GM12891 (cell line): ENCODE results near the gene TTC9B.

Experiments
- DNase-seq: peaks from one replicate; pipeline ENCODE4 v3.0.0; 2011; ENCODE audit warnings: low spot score; ENCODE audit not compliant: insufficient read length
- FAIRE-seq: peaks from 2 replicates; lab custom pipeline; 2011; peaks lifted over from hg19 to GRCh38; lab: Jason Lieb, UNC
- PAX5 ChIP-seq: IDR thresholded peaks from 2 replicates; pipeline ENCODE4 v1.6.1; 2011; ENCODE audit warnings: low read length, moderate library complexity, mild to moderate bottlenecking; ENCODE audit not compliant: insufficient read depth, severe bottlenecking
- POLR2A ChIP-seq: IDR thresholded peaks from 2 replicates; pipeline ENCODE4 v1.6.1; 2011; ENCODE audit warnings: low read depth, low read length, control low read depth
- POLR2AphosphoS5 ChIP-seq: IDR thresholded peaks from 2 replicates; pipeline ENCODE4 v1.6.1; 2011; ENCODE audit warnings: low read depth, low read length, control low read depth
- POU2F2 ChIP-seq: IDR thresholded peaks from 2 replicates; pipeline ENCODE4 v1.6.1; 2011; ENCODE audit warnings: low read depth, mild to moderate bottlenecking, control low read depth, low read length, moderate library complexity
- SPI1 ChIP-seq: IDR thresholded peaks from 2 replicates; pipeline ENCODE4 v1.6.1; 2011; ENCODE audit warnings: low read depth, low read length, control low read depth
- TAF1 ChIP-seq: IDR thresholded peaks from 2 replicates; pipeline ENCODE4 v1.6.1; 2011; ENCODE audit warnings: low read depth, low read length, control low read depth

The TTC9B gene

GRCh38 chr19:40262422-40262821, 44.2 kb upstream of the TTC9B start:
- no peak for FAIRE-seq

GRCh38 chr19:40261631-40262030, 43.4 kb upstream of the TTC9B start:
- FAIRE-seq, result no peak
- no peak for TF ChIP-seq POLR2AphosphoS5
- no peak for TF ChIP-seq POLR2A
- DNase-seq, result no peak

More at GRCh38 chr19:40262422-40262821, 44.2 kb upstream of the TTC9B start:
- TF ChIP-seq TAF1 (no peak), POLR2AphosphoS5 (no peak), PAX5 (no peak), POU2F2 (no peak), SPI1 (no peak), POLR2A (no peak)
- DNase-seq, result no peak

GRCh38 chr19:40257096-40257517, 38.9 kb upstream of the TTC9B start:
- DNase-seq (no peak), FAIRE-seq (no peak)
- TF ChIP-seq TAF1, result no peak
- no peak for TF ChIP-seq POLR2A
- no peak for TF ChIP-seq POLR2AphosphoS5
- TF ChIP-seq PAX5, result no peak

GRCh38 chr19:40256512-40256911, 38.3 kb upstream of the TTC9B start:
- TF ChIP-seq POLR2AphosphoS5 (no peak), POLR2A (no peak), PAX5 (no peak)
- DNase-seq, result no peak
- no peak for FAIRE-seq

GRCh38 chr19:40255619-40256166, 37.5 kb upstream of the TTC9B start:
- TF ChIP-seq POLR2A, result no peak
- TF ChIP-seq POU2F2, result no peak
- DNase-seq (no peak), FAIRE-seq (no peak)

GRCh38 chr19:40254714-40255418, 36.7 kb upstream of the TTC9B start:
- no peak for FAIRE-seq
- DNase-seq, result no peak
- no peak for TF ChIP-seq PAX5
- no peak for TF ChIP-seq SPI1
- TF ChIP-seq POU2F2, result no peak
- no peak for TF ChIP-seq TAF1
- no peak for TF ChIP-seq POLR2AphosphoS5
- TF ChIP-seq POLR2A, result no peak

GRCh38 chr19:40253611-40254092, 35.5 kb upstream of the TTC9B start:
- FAIRE-seq (no peak), DNase-seq (no peak)
- TF ChIP-seq PAX5 (no peak), POLR2A (no peak), POU2F2 (no peak), TAF1 (no peak), POLR2AphosphoS5 (no peak), SPI1 (no peak)

GRCh38 chr19:40252395-40252794, 34.2 kb upstream of the TTC9B start:
- DNase-seq (no peak), FAIRE-seq (no peak)
- TF ChIP-seq POU2F2 (no peak), TAF1 (no peak), POLR2AphosphoS5 (no peak), PAX5 (no peak), SPI1 (no peak), POLR2A (no peak)

GRCh38 chr19:40251991-40252390, 33.8 kb upstream of the TTC9B start:
- FAIRE-seq, result no peak
- TF ChIP-seq POU2F2 (no peak), TAF1 (no peak), PAX5 (no peak), POLR2AphosphoS5 (no peak), SPI1 (no peak), POLR2A (no peak)
- no peak for DNase-seq

- no peak for FAIRE-seq
Observed at GRCh38 chr19:40251244-40251643, 33.1 kb upstream of the TTC9B start.

More at GRCh38 chr19:40251244-40251643, 33.1 kb upstream of the TTC9B start:
- no peak for DNase-seq
- no peak for TF ChIP-seq POLR2A
- TF ChIP-seq SPI1, result no peak
- no peak for TF ChIP-seq PAX5
- no peak for TF ChIP-seq POLR2AphosphoS5
- TF ChIP-seq TAF1, result no peak
- TF ChIP-seq POU2F2, result no peak
